SK-N-SH (cell line): Measurements from ENCODE around the gene TMEM50B. TPM values are rescaled to one million over a fixed set of nuclear protein-coding genes. Genes with fewer than 3 reads are reported as not detected.

Experiments
- CTCF ChIA-PET: fragments of 300-600, 350-600 bp; formaldehyde crosslinking; extraction: SDS; loops from one replicate; lab custom pipeline; 2021; lab: Yijun Ruan, JAX
- POLR2A ChIA-PET: fragments of 350-600 bp; sonication (Branson Sonifier 250); formaldehyde crosslinking; extraction: SDS; loops from one replicate; lab custom pipeline; 2020; ENCODE audit warnings: antibody characterized with exemption, inconsistent platforms; lab: Yijun Ruan, JAX
- DNase-seq: peaks from one replicate; pipeline ENCODE4 v3.0.0; 2012
- H2AFZ ChIP-seq: fragments of 200-600 bp; sonication (generic); 2 replicates; pipeline ENCODE4 v1.8.1; 2016; ENCODE audit warnings: antibody characterized with exemption, mild to moderate bottlenecking, low read depth
- H3F3A ChIP-seq: fragments of 200-600 bp; sonication (generic); replicated peaks from 2 replicates; pipeline ENCODE3; 2016; ENCODE audit warnings: antibody characterized with exemption, mild to moderate bottlenecking; ENCODE audit not compliant: insufficient read depth
- H3K27ac ChIP-seq, 2 experiments: fragments of 200-500 bp in 1 of 2; fragments of 200-600 bp in 1 of 2; sonication (Bioruptor generic) in 1 of 2; sonication (generic), shearing (Covaris generic) in 1 of 2; 2 replicates each; pipeline versions ENCODE4 v1.5.1 to v1.6.1; 2014 to 2016; ENCODE audit warnings: low read depth in 2 of 2, inconsistent platforms in 1 of 2, low read length in 1 of 2, mild to moderate bottlenecking in 1 of 2, mixed read lengths in 1 of 2
- H3K27me3 ChIP-seq: fragments of 200-600 bp; sonication (generic), shearing (Covaris generic); 2 replicates; pipeline ENCODE4 v1.6.1; 2016; ENCODE audit warnings: mixed run types; ENCODE audit not compliant: insufficient read depth
- H3K36me3 ChIP-seq, 2 experiments: fragments of 200-500 bp in 1 of 2; fragments of 200-600 bp in 1 of 2; sonication (Bioruptor generic) in 1 of 2; sonication (generic) in 1 of 2; replicated peaks in 1 of 2; 2 replicates each; pipeline versions ENCODE3 to v1.5.1; 2014 to 2016; ENCODE audit warnings: low read length in 1 of 2, mild to moderate bottlenecking in 1 of 2; ENCODE audit not compliant: insufficient read depth in 2 of 2, control insufficient read depth in 1 of 2
- H3K4me1 ChIP-seq, 2 experiments: fragments of 200-500 bp in 1 of 2; fragments of 200-600 bp in 1 of 2; sonication (Bioruptor generic) in 1 of 2; sonication (generic), shearing (Covaris generic) in 1 of 2; 2 replicates each; pipeline versions ENCODE4 v1.5.1 to v1.6.1; 2014 to 2016; ENCODE audit warnings: low read depth in 1 of 2, low read length in 1 of 2, mixed run types in 1 of 2; ENCODE audit not compliant: insufficient read depth in 2 of 2, control insufficient read depth in 1 of 2
- H3K4me2 ChIP-seq: fragments of 200-600 bp; sonication (generic), shearing (Covaris generic); 2 replicates; pipeline ENCODE4 v1.6.1; 2017; ENCODE audit warnings: mixed run types
- H3K4me3 ChIP-seq, 2 experiments: fragments of 200-500 bp in 1 of 2; fragments of 200-600 bp in 1 of 2; sonication (Bioruptor generic) in 1 of 2; sonication (generic), shearing (Covaris generic) in 1 of 2; 2 replicates each; pipeline versions ENCODE4 v1.5.1 to v1.8.1; 2014 to 2016; ENCODE audit warnings: low read depth in 2 of 2, inconsistent platforms in 1 of 2, low read length in 1 of 2, mild to moderate bottlenecking in 1 of 2, mixed read lengths in 1 of 2, moderate library complexity in 1 of 2
- H3K79me2 ChIP-seq: fragments of 200-600 bp; sonication (generic); 2 replicates; pipeline ENCODE4 v1.8.1; 2017; ENCODE audit warnings: mild to moderate bottlenecking; ENCODE audit not compliant: insufficient read depth
- H3K9ac ChIP-seq: fragments of 200-600 bp; sonication (generic); 2 replicates; pipeline ENCODE4 v1.6.1; 2017; ENCODE audit warnings: mixed run types
- H3K9me2 ChIP-seq: fragments of 200-600 bp; sonication (generic); 2 replicates; pipeline ENCODE4 v1.6.1; 2017; ENCODE audit warnings: mixed run types
- H3K9me3 ChIP-seq: fragments of 200-600 bp; sonication (generic); 2 replicates; pipeline ENCODE4 v1.6.1; 2017; ENCODE audit warnings: mixed run types, mild to moderate bottlenecking, moderate library complexity
- H4K20me1 ChIP-seq: fragments of 200-600 bp; sonication (generic); 2 replicates; pipeline ENCODE4 v1.6.1; 2017; ENCODE audit warnings: mild to moderate bottlenecking, mixed run types; ENCODE audit not compliant: insufficient read depth
- CTCF ChIP-seq: fragments of 200-600 bp; sonication (generic); IDR thresholded peaks from 2 replicates; pipeline ENCODE4 v1.6.1; 2017; ENCODE audit warnings: antibody characterized with exemption, mild to moderate bottlenecking, moderate library complexity
- EP300 ChIP-seq, 2 experiments: IDR thresholded peaks; 2 replicates each; pipeline versions ENCODE4 v1.4.0 to v1.6.1; 2012; ENCODE audit warnings: borderline replicate concordance in 1 of 2, low read depth in 1 of 2, low read length in 1 of 2
- FOSL2 ChIP-seq: IDR thresholded peaks from 2 replicates; pipeline ENCODE4 v1.4.0; 2012; ENCODE audit warnings: low read depth, mild to moderate bottlenecking, moderate library complexity, borderline replicate concordance
- FOXJ3 ChIP-seq: sonication (generic); formaldehyde crosslinking; IDR thresholded peaks from 2 replicates; pipeline ENCODE4 v1.5.1; 2020; ENCODE audit warnings: mild to moderate bottlenecking, missing genetic modification reagents
- FOXM1 ChIP-seq: IDR thresholded peaks from 2 replicates; pipeline ENCODE4 v1.4.0; 2012; ENCODE audit warnings: low read depth, mild to moderate bottlenecking
- IRF3 ChIP-seq: fragments of 150-350 bp; IDR thresholded peaks from 2 replicates; pipeline ENCODE4 v1.6.1; 2016; ENCODE audit warnings: mild to moderate bottlenecking, low read depth, low read length
- MEF2A ChIP-seq: IDR thresholded peaks from 2 replicates; pipeline ENCODE4 v1.4.0; 2012; ENCODE audit warnings: low read depth, borderline replicate concordance
- NFIC ChIP-seq: IDR thresholded peaks from 2 replicates; pipeline ENCODE4 v1.4.0; 2012; ENCODE audit warnings: borderline replicate concordance
- NRF1 ChIP-seq: IDR thresholded peaks from 2 replicates; pipeline ENCODE4 v1.6.1; 2012; ENCODE audit warnings: low read depth, mild to moderate bottlenecking, low read length
- RAD21 ChIP-seq: IDR thresholded peaks from 2 replicates; pipeline ENCODE4 v1.6.1; 2012; ENCODE audit warnings: mild to moderate bottlenecking, low read length
- RCOR1 ChIP-seq: fragments of 150-350 bp; IDR thresholded peaks from 2 replicates; pipeline ENCODE4 v1.6.1; 2017; ENCODE audit warnings: antibody characterized with exemption, low read length
- REST ChIP-seq: IDR thresholded peaks from 2 replicates; pipeline ENCODE4 v1.6.1; 2012; ENCODE audit warnings: mild to moderate bottlenecking, low read depth, low read length, moderate library complexity
- RFX5 ChIP-seq: IDR thresholded peaks from 2 replicates; pipeline ENCODE4 v1.6.1; 2012; ENCODE audit warnings: mild to moderate bottlenecking, improper control_type of control experiment, low read length
- TAF1 ChIP-seq: IDR thresholded peaks from 2 replicates; pipeline ENCODE4 v1.6.1; 2012; ENCODE audit warnings: low read depth, mild to moderate bottlenecking, low read length, moderate library complexity, borderline replicate concordance
- TCF12 ChIP-seq: IDR thresholded peaks from 2 replicates; pipeline ENCODE4 v1.4.0; 2012
- WGBS: methylation state at CpG from one replicate; pipeline ENCODE4 v1.1.6; 2017; ENCODE audit warnings: low lambda C conversion rate; 5-methylcytosine and 5-hydroxymethylcytosine counted together
- polyA plus RNA-seq, 3 experiments: library from polyadenylated mRNA; depleted of rRNA; stranded (reverse); fragments of >200 nt; gene quantifications; 2 replicates each; pipeline ENCODE4 v1.2.3, GENCODE V29; 2012
- TF ChIP-seq, protein P1 (sequence below): IDR thresholded peaks from 2 replicates; pipeline ENCODE4 v1.4.0; 2012; ENCODE audit warnings: low read depth, borderline replicate concordance

TMEM50B gene
- polyA plus RNA-seq, 1 of the 3 experiments (the other 2 are of a cell fraction) = 27.3 TPM

DNA sequence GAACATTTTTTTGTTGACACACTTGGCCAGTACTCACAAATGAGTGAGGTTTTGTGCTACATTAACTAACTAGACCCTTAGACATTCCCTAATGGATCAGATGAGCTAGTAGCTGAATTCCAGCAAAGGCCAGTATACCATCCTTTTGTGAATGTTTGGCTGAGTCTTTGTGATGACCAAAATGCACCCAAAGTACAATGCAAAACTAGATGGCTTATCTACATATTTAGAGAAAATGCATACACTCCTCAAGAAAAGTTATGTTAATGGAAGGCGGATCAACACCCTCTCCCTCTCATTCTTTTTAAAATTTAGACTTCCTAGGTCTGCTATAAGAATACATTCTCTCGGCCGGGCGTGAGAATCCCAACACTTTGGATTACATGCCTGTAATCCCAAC, 31.9 kb upstream of the TMEM50B start:
- H3K27ac ChIP-seq = no peak overlapping the region
- POLR2A ChIA-PET = no interaction called here
- DNase-seq = no peak
- CTCF ChIA-PET = no interaction called here
- H3K9ac ChIP-seq = no peak overlapping the region
- H3K79me2 ChIP-seq = no peaks in the 10 kb centered on the region
- no peak overlapping the region for H3K4me3 ChIP-seq
- H3K27me3 ChIP-seq = no peaks in the 10 kb centered on the region
- H4K20me1 ChIP-seq = no peaks in the 10 kb centered on the region
- no peaks in the 10 kb centered on the region for H3K9me3 ChIP-seq
- H2AFZ ChIP-seq = no peak overlapping the region
- H3K9me2 ChIP-seq = no peaks in the 10 kb centered on the region
- no peak overlapping the region for H3K4me2 ChIP-seq
- TF ChIP-seq FOXM1 = no peak
- no peak for TF ChIP-seq TCF12
- TF ChIP-seq FOSL2 = no peak
- TF ChIP-seq RFX5 = no peak
- TF ChIP-seq EP300 (IDR thresholded peaks at IDR 0.05; ENCODE audit: borderline replicate concordance in 1 of 2, low read depth in 1 of 2, low read length in 1 of 2) = no peak
- TF ChIP-seq RCOR1 = no peak
- no peak for TF ChIP-seq NFIC
- no peak for TF ChIP-seq CTCF
- TF ChIP-seq REST = no peak
- TF ChIP-seq NRF1 = no peak
- no peak for TF ChIP-seq IRF3
- TF ChIP-seq RAD21 = no peak
- TF ChIP-seq, protein P1, sequence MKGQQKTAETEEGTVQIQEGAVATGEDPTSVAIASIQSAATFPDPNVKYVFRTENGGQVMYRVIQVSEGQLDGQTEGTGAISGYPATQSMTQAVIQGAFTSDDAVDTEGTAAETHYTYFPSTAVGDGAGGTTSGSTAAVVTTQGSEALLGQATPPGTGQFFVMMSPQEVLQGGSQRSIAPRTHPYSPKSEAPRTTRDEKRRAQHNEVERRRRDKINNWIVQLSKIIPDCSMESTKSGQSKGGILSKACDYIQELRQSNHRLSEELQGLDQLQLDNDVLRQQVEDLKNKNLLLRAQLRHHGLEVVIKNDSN = no peak
- TF ChIP-seq TAF1 = no peak
- no peak for TF ChIP-seq MEF2A
- no peak for TF ChIP-seq FOXJ3 (CRISPR knock-in tag)
- no peaks in the 10 kb centered on the region for H3F3A ChIP-seq
- no peaks in the 10 kb centered on the region for H3K4me1 ChIP-seq
- WGBS = 98% methylated on average over 4 of the region's 4 CpGs
- H3K36me3 ChIP-seq = peaks cover 60 to 79% of the 10 kb centered on the region in 2 experiments
